ENCODE results near the gene PRG3. TPM values are rescaled to one million over a fixed set of nuclear protein-coding genes. Genes with fewer than 3 reads are reported as not detected.
"Not testable (repeated sequence)": the region's sequence is repeated elsewhere in the genome, so short reads cannot be mapped to it uniquely, and the experiment has no call there.

PRG3 gene
- total RNA-seq, 1 donor from 2014 or later: not detected

- Histone ChIP-seq H3K36me3 (no peaks in the 10 kb centered on the region), H3K4me1 (no peaks in the 10 kb centered on the region), H3K9me3 (no peaks in the 10 kb centered on the region), H3K4me3 (no peak overlapping the region), H3K27me3 (no peaks in the 10 kb centered on the region), H3K27ac (no peak overlapping the region)
- intact Hi-C loops (cut with DNase I): no loop called here
- no peak for TF ChIP-seq CTCF (IDR thresholded peaks at IDR 0.05)
- DNase-seq (ENCODE audit: low spot score in 2 of 2): no peak
Observed at GRCh38 chr11:57364851-57365660, 15.9 kb downstream of the PRG3 start.

- Histone ChIP-seq H3K27me3 (no peaks in the 10 kb centered on the region), H3K4me1 (no peaks in the 10 kb centered on the region), H3K36me3 (no peaks in the 10 kb centered on the region), H3K4me3 (no peak overlapping the region), H3K27ac (no peak overlapping the region), H3K9me3 (no peaks in the 10 kb centered on the region)
- intact Hi-C loops (cut with DNase I): no loop called here
- DNase-seq (ENCODE audit: low spot score in 2 of 2): no peak
- TF ChIP-seq CTCF (IDR thresholded peaks at IDR 0.05): no peak
Observed at GRCh38 chr11:57363131-57364080, 17.5 kb downstream of the PRG3 start.

- Histone ChIP-seq H3K4me1 (no peaks in the 10 kb centered on the region), H3K27me3 (no peaks in the 10 kb centered on the region), H3K4me3 (no peak overlapping the region), H3K9me3 (no peaks in the 10 kb centered on the region), H3K36me3 (no peaks in the 10 kb centered on the region), H3K27ac (no peak overlapping the region)
- no peak for TF ChIP-seq CTCF (IDR thresholded peaks at IDR 0.05)
- intact Hi-C loops (cut with DNase I): no loop called here
- DNase-seq (ENCODE audit: low spot score in 2 of 2): no peak
Observed at GRCh38 chr11:57361926-57362325, 19.0 kb downstream of the PRG3 start.

- intact Hi-C loops (cut with DNase I); H3K9me3 ChIP-seq; H3K27ac ChIP-seq; H3K36me3 ChIP-seq; H3K27me3 ChIP-seq; H3K4me1 ChIP-seq; H3K4me3 ChIP-seq; DNase-seq (ENCODE audit: low spot score in 2 of 2): not testable (repeated sequence)
Observed at GRCh38 chr11:57361420-57361819, 19.5 kb downstream of the PRG3 start.

- no peaks in the 10 kb centered on the region for H3K27me3 ChIP-seq
- H3K4me1 ChIP-seq: no peaks in the 10 kb centered on the region
- no peak overlapping the region for H3K27ac ChIP-seq
- intact Hi-C loops (cut with DNase I): no loop called here
- H3K4me3 ChIP-seq: no peak overlapping the region
- H3K9me3 ChIP-seq: no peaks in the 10 kb centered on the region
- TF ChIP-seq CTCF (IDR thresholded peaks at IDR 0.05): no peak
- DNase-seq (ENCODE audit: low spot score in 2 of 2): no peak
- H3K36me3 ChIP-seq: no peaks in the 10 kb centered on the region
Observed at GRCh38 chr11:57360991-57361390, 20.0 kb downstream of the PRG3 start.
